HG03159 (cell line): ENCODE results near the gene LRRFIP1.
A peak's percentile ranks its signal among the peaks of the same experiment; 100 is the strongest.
"Not testable (repeated sequence)": the region's sequence is repeated elsewhere in the genome, so short reads cannot be mapped to it uniquely, and the experiment has no call there.

Experiments
- ATAC-seq: cut with Tn5 transposase; IDR thresholded peaks from one replicate; pipeline ENCODE4 v1.9.1; 2021; ENCODE audit warnings: mild to moderate bottlenecking, moderate library complexity; ENCODE audit not compliant: unreplicated experiment

LRRFIP1 gene

DNA sequence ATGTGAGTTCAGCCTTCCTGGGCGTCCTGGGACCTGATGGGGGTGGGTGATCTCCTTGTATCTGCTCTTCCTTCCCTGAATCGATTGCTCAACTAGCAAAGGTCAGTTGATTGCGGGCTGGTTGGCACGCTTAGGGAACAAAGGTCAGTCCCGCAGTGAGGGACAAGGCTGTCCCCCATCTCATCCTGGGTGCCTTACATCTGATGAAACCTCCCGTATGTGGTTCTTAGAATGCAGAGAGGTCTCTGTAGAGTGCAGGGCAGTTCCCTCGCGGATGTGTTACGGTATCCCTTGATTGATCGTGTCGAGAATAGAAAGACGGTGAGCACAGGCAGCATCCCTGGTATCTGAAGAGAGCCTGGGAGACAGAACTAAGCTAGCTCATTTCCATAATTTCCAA is 114.8 kb downstream of the LRRFIP1 start:
- no peak for ATAC-seq

DNA sequence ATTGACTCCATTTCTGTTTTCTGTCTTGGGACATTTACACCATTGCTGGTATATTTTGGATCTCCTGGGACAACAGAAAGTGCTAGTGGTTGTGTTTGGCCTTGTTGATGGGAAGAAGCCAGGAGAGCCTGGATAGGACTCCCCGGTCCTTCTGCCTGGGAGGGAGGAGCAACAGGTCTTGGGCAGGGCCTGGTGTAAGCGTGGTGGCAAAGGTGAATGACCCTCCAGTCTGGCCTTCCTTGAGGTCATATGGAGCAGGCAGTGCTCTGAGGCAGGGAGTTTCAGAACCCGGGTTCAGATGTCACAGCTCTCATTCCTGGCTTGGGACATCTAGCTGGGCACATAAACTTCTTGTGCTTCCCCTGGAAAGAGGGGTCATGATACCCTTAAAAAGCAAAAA is 115.2 kb downstream of the LRRFIP1 start:
- no peak for ATAC-seq

DNA sequence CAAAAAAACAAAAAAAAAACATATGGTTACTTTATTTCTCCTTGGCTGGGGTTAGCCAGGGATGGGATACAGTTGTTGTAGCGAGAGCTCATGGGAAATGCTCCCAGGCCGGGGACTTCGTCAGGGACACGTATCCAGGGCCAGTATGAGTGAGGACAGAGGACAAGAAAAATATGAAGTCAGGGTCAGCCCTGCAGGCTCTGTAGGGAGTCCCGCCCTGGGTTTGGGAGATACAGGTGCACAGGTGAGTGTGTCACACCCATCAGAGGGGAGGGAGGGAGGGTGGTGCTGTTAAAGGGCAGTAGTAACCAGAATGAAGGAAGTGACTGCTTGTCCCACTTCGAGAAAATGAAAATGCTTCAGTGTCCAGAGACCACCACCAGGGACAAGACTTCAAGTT is 115.6 kb downstream of the LRRFIP1 start:
- ATAC-seq: no peak

DNA sequence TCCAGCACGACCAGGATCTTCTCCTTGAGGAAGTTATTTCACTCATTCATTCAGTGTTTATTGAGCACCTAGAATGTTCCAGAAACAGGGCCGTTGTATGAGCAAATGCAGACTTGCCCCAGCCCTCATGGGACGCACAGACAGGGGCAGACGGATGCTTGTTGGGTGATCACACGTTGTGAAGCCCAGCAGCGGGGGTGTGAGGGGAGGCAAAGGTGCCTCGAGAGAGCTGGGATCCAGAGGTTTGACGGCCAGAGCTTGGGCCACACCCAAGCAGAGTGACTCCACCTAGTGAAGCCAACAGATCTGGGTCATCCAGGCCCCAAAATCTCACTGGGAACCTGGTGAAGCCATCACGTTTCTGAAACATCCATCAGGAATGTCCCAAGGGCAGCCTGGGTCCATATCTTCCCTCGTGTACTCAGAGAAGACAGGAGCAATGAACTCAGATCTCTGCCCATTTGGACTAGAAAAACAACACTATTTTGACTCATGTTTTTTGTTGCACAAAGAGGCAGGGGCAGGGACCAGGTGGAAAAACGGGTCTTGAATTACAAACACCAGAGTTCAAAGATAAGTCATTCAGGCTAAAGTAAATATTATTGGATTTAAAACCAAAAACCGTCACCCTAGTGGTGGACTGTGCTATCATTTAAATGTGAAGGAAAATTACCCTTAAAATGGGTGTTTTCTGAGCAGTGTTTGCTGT is 116.3 kb downstream of the LRRFIP1 start:
- ATAC-seq: no peak

DNA sequence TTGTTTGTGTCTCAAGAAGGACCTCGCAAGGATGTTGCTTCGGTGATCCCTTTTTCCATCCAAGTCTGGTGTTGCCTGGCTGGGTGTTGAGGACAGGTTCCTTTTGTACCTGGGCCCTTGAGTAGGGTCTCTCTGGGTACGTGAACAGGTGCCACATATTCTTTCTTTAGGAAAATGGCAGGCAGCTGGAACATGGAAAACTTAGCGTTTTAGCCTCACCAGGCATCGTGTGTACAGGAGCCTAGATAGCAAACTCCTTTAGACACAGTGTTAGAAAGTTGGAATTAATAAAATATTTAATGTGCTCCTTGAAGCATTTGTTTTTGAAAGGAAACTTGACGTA is 116.9 kb downstream of the LRRFIP1 start:
- no peak for ATAC-seq

DNA sequence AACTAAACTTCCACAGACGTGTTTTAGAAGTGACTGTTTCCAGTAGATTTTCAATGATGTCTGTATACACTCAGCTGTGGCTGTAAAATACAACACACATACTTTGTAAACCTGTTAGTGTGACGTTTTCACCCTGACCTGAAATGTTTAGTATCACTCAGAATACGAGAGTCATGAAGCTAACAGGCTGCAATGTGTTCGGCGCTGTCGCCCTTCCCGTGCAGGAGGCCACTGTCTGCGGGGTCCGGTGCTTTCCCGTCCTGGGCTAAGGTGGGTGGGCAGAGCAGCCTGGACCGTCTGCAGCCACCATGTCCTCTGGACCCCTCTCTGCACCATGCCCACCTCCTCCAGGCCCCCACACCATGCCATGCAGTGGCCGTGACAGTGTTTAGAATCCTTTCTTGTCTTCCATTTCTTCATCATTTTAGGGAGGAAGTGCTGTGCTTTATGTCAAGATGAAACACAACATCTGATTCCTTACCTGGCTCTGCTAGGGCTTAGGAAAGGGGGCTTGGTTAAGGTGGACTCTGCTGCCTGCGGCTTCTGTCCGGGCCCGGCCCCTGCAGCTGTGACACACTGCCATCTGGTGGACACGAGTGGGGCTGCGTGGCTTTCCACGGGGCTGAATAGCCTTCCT is 117.3 kb downstream of the LRRFIP1 start:
- ATAC-seq: peak; percentile 64

DNA sequence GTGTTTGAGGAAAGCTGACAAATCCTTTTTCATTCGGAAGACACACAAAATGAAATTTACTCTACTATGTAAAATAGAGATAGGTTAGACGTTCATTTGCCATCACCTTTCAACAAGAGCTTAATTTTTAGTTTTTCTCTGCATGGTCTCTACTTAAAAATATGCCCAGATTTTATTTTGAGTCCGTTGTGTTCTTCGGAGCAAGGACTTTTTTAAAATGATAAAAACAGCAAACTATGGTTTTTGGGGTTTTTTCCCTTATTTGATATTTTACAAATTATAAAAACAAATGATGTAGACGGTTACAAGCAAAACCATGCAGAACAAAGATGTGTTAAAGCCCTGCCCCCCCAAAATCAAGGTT is 117.8 kb downstream of the LRRFIP1 start:
- ATAC-seq: no peak

DNA sequence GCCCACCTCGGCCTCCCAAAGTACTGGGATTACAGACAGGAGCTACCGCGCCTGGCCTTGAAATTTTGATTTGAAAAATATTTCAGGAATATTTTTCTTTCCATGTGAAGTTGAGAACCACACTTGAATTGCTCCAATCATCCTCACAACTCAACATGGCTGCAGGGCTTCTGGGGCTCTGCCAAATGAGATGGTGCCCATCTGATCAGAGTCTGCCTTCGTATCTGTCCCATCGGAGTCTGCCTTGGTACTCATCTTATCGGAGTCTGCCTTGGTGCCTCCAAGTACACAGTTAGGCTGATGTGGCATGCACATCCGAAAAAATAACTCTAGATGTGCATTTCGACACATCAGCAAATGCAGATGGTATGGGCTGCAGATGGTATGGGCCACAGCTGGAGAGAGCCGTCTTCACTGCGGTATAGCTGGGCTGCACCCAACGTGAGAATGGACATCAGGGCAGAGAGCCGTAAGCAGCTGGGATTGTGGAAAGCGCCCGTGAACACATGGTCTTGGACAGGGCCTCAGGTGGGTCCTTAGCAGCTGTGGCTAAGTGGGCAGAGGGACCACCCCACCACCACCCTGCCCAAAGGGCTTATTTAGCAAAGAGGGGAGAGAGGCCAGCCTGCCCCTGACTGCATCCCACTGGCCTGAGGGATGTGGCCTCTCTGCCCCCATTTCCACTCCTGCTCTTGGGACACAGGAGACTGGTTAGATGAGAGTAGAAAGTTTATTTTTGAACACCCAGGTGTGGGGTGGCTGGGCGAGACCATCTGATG is 119.1 kb downstream of the LRRFIP1 start:
- no peak for ATAC-seq

DNA sequence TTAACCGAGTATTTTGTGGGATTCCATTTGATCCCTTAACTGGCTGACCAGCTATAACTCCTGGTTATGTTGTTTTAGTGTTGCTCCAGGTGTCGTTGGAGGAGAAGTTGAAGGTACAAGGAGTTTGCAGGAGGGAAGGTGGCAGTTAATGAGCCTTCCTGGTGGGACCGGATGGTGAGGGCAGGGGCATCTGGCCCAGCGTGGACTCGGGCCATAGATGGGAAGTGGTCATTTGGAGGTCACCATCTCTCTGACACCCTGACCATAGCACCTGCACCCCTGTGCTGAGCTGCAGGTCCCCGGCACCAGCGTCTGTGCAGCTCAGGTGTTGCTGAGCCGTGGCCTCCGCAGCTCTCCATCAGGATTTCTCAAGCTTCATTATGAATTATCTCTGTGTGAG is 119.8 kb downstream of the LRRFIP1 start:
- no peak for ATAC-seq

DNA sequence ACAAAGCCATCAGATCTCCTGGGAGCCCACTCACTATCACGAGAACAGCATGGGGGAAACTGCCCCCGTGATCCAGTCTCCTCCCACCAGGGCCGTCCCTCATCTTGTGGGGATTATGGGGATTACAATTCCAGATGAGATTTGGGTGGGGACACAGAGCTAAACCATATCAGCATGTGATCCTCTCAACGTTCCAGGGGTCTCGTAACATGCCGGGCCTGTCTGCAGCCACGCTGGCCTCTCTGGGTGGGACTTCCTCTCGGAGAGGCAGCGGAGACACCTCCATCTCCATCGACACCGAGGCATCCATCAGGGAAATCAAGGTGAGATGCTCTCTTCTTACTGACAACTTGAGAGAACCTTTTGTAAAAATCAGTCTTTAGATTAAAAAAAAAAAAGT is 121.6 kb downstream of the LRRFIP1 start:
- no peak for ATAC-seq

DNA sequence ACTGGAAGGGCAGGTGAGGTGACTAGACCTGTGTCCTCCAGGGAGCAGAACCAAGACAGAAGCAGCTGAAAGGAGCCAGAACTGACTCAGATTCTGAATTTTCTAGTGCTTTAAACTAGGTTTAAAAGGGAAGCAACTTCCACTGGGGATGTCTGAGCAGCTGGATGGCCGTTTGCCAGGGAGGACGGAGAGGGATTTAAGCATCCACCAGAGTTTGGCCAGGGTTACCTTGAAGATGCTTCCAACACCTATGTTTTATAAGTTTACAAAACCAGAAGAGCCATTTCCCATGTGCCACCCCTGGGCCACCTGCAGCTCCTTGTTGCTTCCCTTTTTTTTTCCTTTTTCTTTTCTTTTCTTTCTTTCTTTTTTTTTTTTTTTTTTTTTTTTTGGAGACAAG is 122.6 kb downstream of the LRRFIP1 start:
- no peak for ATAC-seq

DNA sequence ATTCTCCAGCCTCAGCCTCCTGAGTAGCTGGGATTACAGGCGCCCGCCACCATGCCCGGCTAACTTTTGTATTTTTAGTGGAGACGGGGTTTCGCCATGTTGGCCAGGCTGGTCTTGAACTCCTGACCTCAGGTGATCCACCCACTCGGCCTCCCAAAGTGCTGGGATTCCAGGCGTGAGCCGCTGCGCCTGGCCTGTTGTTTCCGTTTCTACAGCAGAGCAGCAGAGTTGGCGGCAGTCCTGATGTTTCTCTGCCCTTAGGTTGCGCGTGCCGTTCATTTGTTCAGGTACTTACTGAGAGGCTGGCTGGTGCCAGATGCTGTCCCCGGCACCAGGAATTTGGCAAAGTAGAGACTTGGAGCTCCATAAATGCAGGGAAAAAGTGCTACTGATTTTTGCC is 123.1 kb downstream of the LRRFIP1 start:
- ATAC-seq: not testable (repeated sequence)

DNA sequence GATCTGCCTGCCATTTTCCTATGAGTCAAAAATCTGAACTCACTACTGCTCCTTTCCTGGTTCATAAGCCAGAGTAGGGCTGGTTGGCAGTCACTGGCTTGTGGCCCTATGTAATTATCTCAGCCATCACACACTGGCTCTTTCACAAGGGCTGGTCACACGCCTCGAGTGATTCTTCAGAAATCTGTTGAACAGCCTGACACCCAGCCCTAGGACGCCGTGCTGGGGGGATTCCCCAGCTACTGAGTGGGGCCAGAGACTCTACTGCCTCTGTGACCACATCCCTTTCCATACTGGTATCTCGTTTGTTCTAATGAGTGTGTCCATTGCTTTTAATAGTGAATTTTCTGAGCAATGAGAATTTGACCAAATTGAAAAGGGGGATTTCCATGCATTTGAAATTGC is 125.4 kb downstream of the LRRFIP1 start:
- ATAC-seq: peak; percentile 94

DNA sequence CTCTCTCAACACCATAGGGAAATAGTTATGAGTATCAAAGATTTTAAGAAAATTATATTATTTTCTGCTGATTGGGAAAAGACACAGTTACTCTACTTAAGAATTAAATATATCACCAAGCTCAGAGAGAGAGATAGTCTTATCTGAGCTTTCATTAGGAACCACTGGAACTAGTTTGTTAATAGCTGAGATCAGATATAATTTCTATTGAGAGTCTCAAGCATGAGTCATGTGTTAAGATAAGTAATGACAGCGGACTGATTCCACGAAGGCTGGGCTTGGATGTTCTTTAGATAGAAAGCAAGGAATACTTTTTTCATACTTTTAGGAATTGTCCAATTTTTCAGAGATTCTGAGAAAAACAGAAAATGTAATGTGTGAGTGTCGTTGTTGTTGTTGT is 126.8 kb downstream of the LRRFIP1 start:
- no peak for ATAC-seq

DNA sequence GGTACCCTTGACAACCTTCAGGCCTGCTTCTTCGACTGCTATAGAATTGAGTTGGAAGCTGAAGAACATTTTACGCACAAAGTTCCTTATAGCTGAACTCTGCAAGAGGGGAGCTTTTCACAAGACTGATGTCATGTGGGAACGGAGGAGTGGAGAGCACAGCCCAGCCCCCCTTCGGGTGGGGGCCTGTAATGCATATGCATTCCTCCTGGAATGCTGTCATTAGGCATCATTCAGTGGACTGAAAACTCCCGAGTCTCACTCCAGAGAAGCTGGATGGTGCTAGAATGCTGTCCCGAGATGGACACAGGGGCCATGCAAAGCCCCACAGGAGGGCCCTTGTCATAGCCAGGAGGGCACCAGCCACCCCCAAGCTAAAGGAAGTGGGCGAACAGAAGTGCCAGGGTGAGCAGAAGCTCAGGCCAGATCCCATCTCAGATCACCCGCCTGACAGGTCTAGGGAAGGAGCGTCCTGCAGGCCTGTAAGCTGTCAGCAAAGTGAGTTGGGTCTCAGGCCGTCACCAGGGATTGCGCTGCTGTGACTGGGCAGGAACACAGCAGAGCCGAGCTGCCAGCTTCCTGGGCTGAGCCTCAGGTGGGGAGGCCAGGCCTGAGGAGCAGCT is 127.3 kb downstream of the LRRFIP1 start:
- no peak for ATAC-seq

DNA sequence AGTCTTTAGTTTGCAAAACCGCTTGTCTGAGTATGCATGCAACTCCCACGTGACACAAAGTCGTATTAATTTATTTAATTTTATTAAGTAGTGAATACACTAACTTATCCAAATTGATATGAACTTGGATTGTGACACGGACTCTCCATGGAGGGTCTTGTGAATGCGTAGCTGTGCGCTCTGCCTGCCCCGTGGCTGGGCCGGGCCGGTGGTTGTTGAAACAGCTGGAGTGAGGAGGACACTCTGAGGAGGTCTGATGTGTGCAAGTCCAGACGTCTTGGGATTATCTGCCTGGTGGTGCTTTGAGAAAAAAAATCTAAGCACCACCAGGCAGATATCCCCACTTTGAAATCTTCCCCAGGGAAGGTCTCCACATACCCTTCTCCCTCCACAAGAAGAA is 130.2 kb downstream of the LRRFIP1 start:
- no peak for ATAC-seq

DNA sequence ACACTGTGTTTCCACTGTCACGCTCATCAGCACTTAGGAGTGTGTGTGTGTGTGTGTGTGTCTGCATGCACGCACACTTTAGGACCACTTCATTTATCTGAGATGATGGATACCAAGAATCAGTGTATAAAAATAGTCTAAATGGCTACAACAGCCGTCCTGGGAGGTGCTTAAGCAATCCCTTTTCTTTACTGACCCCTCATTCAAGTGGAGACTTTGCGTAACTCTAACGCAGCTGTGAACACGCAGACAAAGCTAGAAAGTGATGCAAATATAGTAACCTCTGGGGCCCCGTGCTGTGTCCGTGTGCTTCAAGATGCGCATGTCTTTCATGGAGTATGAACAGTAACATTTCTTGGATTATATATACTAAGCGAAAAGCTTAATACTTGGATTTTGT is 130.8 kb downstream of the LRRFIP1 start:
- no peak for ATAC-seq

DNA sequence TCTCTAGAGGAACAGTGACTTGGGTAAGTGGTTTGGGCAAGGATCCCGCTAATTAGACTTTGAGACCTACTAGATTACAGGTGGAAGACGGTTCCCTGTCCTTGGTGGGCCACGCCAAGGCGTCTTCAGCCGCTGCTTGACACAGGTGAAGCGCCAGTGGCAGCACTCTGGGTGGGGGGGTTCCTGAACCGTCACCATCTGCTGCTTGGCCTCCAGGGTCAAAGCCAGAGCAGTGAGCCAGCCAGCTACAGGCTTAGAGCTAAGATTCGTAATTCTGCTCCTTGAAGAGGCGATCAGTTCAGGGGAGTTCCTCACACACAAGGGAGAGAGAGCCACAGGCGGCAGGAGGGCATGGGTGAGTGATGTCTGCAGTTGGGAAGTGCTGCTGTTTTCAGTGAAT is 131.8 kb downstream of the LRRFIP1 start:
- ATAC-seq: no peak

DNA sequence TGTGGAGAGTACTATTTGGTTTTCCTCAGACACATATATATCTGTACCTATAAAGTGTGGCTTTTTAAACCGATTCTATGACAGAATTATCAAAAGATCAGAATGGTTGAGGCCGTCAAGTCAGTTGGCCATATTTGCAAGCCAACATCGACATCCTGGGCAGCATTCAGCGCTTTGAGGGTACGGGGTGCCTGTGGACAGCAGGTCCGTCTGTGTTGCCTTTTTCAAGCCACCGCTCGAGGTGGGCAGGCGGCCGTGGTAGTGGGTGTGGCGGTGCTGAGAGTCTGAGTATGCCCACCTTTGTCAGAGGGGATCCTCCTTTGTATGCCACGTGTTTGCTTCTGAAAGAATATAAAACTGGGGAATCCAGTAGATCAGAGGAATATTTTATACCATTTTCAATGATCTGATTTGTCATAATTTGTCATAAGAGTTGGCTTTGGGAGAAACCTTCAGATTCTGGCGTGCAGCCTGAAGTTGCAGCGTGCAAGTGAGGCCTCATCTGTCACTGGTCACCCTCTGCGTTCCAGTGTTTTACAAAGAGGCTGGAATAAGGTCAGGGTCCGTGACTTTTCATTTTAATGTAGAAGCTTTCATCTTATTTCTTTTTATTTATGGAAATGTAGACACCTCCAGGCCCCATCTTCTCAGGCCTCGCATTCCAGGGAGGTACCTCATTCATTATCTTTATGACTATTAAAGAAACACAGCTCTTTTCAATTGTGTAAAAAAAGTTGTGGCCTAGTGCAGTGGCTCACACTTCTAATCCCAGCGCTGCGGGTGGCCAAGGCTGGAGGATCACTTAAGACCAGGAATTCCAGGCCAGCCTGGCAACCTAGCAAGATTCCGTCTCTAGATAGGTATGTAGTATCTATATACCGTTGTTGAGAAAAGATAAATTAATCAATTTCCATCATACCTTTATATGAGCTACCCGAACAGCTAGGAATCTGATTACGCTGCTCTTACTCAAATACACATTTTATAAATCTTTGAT is 133.4 kb downstream of the LRRFIP1 start:
- ATAC-seq: no peak

DNA sequence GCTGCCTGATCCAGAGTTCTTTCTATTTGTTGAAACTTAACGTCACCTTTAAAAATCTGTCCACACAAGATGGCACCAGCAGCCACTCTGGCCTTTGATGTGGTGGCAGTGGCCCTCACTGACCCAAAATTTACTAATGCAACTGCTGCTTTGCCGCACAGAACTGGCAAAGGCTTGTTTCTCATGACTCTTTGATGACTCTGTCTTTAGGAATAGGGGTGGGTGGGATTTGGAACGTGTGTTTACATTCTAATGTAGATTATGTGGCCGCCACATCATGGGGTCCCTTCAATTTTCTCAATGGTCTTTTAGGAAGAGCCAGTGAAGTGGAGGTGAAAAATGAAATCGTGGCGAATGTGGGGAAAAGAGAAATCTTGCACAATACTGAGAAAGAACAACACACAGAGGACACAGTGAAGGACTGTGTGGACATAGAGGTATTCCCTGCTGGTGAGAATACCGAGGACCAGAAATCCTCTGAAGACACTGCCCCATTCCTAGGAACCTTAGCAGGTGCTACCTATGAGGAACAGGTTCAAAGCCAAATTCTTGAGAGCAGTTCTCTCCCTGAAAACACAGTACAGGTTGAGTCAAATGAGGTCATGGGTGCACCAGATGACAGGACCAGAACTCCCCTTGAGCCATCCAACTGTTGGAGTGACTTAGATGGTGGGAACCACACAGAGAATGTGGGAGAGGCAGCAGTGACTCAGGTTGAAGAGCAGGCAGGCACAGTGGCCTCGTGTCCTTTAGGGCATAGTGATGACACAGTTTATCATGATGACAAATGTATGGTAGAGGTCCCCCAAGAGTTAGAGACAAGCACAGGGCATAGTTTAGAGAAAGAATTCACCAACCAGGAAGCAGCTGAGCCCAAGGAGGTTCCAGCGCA is 135.2 kb downstream of the LRRFIP1 start:
- ATAC-seq: not testable (repeated sequence)
